Pancreas (tissue), 10 donors: ENCODE results near the gene NLRP1. TPM values are rescaled to one million over a fixed set of nuclear protein-coding genes. Genes with fewer than 3 reads are reported as not detected.

ENCODE experiments used
- ATAC-seq, 4 donors: fragments of 200-7000 bp; cut with Tn5 transposase; one replicate each; pipeline versions ENCODE4 v1.8.0 to v1.9.1; 2020; ENCODE audit warnings: mild to moderate bottlenecking in 4 of 4, moderate library complexity in 4 of 4
- DNase-seq, 6 donors: peaks; one replicate each; pipeline ENCODE4 v3.0.0-alpha.2; 2020
- FAIRE-seq: peaks from 2 replicates; lab custom pipeline; 2012; peaks lifted over from hg19 to GRCh38; lab: Jason Lieb, UNC
- H3K27ac ChIP-seq, 4 donors: fragments of 200-600 bp; sonication (generic); 1 replicate in 3 of 4; 2 replicates in 1 of 4; pipeline versions ENCODE4 v1.5.0 to v1.8.0; 2020
- H3K27me3 ChIP-seq, 4 donors: fragments of 200-600 bp; one replicate each; pipeline ENCODE4 v1.8.0; 2021
- H3K36me3 ChIP-seq, 3 donors: fragments of 200-600 bp; sonication (generic) in 1 of 3; one replicate each; pipeline versions ENCODE4 v1.5.0 to v1.8.0; 2020 to 2021
- H3K4me1 ChIP-seq, 3 donors: fragments of 200-600 bp; one replicate each; pipeline ENCODE4 v1.8.0; 2021
- H3K4me3 ChIP-seq, 4 donors: fragments of 200-600 bp; sonication (generic) in 2 of 4; one replicate each; pipeline versions ENCODE4 v1.5.0 to v1.8.0; 2020 to 2021
- H3K9me3 ChIP-seq, 4 donors: fragments of 200-600 bp; one replicate each; pipeline ENCODE4 v1.8.0; 2021
- CTCF ChIP-seq, 4 donors: fragments of 200-600 bp; sonication (generic) in 3 of 4; IDR thresholded peaks; one replicate each; pipeline versions ENCODE4 v1.5.0 to v1.8.0; 2021; ENCODE audit warnings: antibody characterized with exemption in 4 of 4
- whole genome bisulfite sequencing, 2 donors: extraction: QIAGEN DNeasy Blood & Tissue Kit; methylation state at CpG; one replicate each; pipeline ENCODE4 v1.1.7; 2013; 5-methylcytosine and 5-hydroxymethylcytosine counted together
- intact Hi-C, 3 donors: fragments of 100-400 bp; cut with DNase I; formaldehyde crosslinking; loops; one replicate each; pipeline versions ENCODE4 v1.11.1 to v1.14.2; 2022
- polyA plus RNA-seq, 2 donors: library from polyadenylated mRNA; stranded (reverse); fragments of 200-250 nt; gene quantifications; one replicate each; pipeline ENCODE4 v1.2.3, GENCODE V29; 2013
- total RNA-seq, 6 donors: library from RNA; stranded (reverse); fragmentation: NEBNext Ultra II Directional in 4 of 6; extraction: Animal tissue kit (Norgen Biotek cat#: 25700) in 4 of 6; gene quantifications; one replicate each; pipeline versions ENCODE4 v1.2.1 to v1.2.4, GENCODE V29; 2021 to 2023
- donor health status: healthy with polysubstance abuse.
- donor health status: DM: no; HTN: no; CAD: no; lungs with moderate emphysema.
- donor health status: DM: no; HTN: no; CAD: no.
- donor health status: control.
- donor health status: control.
- donor health status: Bipolar disorder and iron deficiency.
- donor health status: DM: yes; HTN: yes; CAD: no.
- donor health status: DM: no; HTN: no; CAD: no.
- donor health status: DM: no; HTN: no; CAD: no.
- donor health status: DM: yes; HTN: yes; CAD: no.

NLRP1 gene
- total and polyA plus RNA-seq, 8 donors: 2.0 to 83.2 (median 11.1) TPM

DNA sequence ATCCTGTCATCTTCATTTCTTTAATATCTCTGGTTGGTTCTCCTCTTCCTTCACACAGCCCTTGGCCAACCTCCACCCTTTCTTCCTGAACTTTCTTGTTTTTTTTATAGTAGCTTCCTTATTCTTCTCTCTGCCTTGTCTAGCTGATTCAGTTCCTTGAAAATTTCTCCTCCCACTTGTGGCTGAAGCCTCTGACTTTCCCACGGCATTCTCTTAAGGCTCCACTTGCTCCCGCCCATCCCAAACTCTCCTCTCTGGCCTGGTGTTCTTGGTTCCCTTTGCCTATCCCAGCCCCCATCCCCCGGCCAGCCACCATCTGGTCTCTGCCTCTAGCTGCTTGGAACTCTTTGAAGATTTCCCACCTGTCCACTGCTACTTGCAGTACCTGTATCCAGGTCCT is 29.1 kb downstream of the NLRP1 start:
- WGBS, 2 donors: 45 to 60% methylated on average over 3 of the region's 3 CpGs
- ATAC-seq (no peak), DNase-seq (no peak), FAIRE-seq (no peak)
- Histone ChIP-seq H3K9me3 (no peaks in the 10 kb centered on the region), H3K27ac (no peak overlapping the region), H3K4me1 (no peaks in the 10 kb centered on the region), H3K27me3 (no peaks in the 10 kb centered on the region), H3K4me3 (no peak overlapping the region), H3K36me3 (no peaks in the 10 kb centered on the region)
- intact Hi-C loops: no loop called here
- TF ChIP-seq CTCF (IDR thresholded peaks at IDR 0.05): no peak

DNA sequence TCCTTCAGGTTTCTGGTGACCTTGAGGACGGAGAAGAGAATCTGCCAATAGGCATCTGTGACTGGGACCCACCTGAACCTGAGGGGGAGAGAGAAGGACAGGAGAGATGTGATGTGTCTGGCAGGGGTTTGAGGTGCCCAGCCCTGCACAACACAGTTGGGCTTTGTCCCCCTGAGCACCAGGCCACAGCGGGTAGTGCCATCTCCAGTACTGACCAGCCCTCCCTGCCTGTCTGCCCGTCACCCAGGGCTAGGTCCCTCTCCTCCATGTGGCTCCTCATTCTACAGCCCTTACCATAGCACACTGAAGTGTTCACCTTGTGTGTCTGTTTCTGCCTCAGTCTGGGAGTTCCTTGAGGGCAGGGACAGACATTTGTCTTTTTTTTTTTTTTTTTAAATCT is 30.8 kb downstream of the NLRP1 start:
- H3K4me3 ChIP-seq: no peak overlapping the region
- H3K36me3 ChIP-seq: no peaks in the 10 kb centered on the region
- WGBS, 2 donors: 30 to 83% methylated on average over 3 of the region's 3 CpGs
- DNase-seq (no peak), FAIRE-seq (no peak), ATAC-seq (no peak)
- no peaks in the 10 kb centered on the region for H3K4me1 ChIP-seq
- no peaks in the 10 kb centered on the region for H3K27me3 ChIP-seq
- no peak for TF ChIP-seq CTCF (IDR thresholded peaks at IDR 0.05)
- H3K27ac ChIP-seq: no peak overlapping the region
- intact Hi-C loops: no loop called here
- no peaks in the 10 kb centered on the region for H3K9me3 ChIP-seq

- Histone ChIP-seq H3K4me3 (no peak overlapping the region), H3K36me3 (no peaks in the 10 kb centered on the region), H3K27ac (no peak overlapping the region), H3K27me3 (no peaks in the 10 kb centered on the region), H3K9me3 (no peaks in the 10 kb centered on the region), H3K4me1 (no peaks in the 10 kb centered on the region)
- ATAC-seq (no peak), DNase-seq (no peak), FAIRE-seq (no peak)
- no peak for TF ChIP-seq CTCF (IDR thresholded peaks at IDR 0.05)
- intact Hi-C loops: no loop called here
These were observed 31.5 kb downstream of the NLRP1 start for GRCh38 chr17:5552841-5553240.

DNA sequence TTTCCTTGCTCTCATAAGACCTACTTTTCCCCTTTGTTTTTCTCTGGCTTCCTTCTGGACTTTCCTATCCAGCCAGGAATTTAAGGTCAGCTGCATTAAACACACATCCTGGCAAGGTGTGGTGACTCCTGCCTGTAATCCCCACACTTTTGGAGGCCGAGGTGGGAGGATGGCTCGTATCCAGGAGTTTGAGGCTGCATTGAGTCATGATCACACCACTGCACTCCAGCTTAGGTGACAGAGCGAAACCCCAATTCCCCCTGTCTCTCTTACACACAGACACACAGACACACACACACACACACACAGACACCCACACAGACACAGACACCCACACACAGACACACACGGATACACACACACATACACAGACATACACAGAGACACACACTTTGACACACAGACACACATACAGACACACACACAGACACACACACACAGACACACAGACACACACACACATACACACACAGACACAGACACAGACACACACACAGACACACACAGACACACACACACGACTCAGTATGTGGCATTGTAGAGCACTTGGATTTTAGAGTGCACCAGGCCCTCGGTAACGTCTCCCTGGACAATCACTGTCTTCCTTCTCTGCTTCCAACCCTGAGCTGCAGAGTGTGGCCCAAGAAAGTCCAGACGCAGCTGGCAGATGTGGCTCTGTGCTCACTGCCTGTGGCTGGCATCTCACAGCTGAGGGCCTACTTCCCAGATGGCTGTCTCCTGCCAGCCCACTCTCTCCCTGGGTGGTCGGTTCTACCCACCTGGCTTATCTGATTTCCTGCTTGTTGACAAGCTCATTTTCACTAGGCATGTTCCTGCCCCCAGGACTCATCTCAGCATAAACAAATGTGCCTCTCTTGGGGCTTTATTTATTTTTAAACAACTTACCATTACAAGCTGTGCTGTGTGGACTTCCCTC is 39.0 kb downstream of the NLRP1 start:
- H3K27me3 ChIP-seq: no peaks in the 10 kb centered on the region
- FAIRE-seq: no peak
- no peak overlapping the region for H3K4me3 ChIP-seq
- WGBS, 2 donors: 62 to 73% methylated on average over 9 of the region's 9 CpGs
- intact Hi-C loops: no loop called here
- no peaks in the 10 kb centered on the region for H3K4me1 ChIP-seq
- TF ChIP-seq CTCF (IDR thresholded peaks at IDR 0.05): no peak
- no peaks in the 10 kb centered on the region for H3K9me3 ChIP-seq
- ATAC-seq: no peak
- no peaks in the 10 kb centered on the region for H3K36me3 ChIP-seq
- H3K27ac ChIP-seq: no peak overlapping the region
- DNase-seq: no peak

DNA sequence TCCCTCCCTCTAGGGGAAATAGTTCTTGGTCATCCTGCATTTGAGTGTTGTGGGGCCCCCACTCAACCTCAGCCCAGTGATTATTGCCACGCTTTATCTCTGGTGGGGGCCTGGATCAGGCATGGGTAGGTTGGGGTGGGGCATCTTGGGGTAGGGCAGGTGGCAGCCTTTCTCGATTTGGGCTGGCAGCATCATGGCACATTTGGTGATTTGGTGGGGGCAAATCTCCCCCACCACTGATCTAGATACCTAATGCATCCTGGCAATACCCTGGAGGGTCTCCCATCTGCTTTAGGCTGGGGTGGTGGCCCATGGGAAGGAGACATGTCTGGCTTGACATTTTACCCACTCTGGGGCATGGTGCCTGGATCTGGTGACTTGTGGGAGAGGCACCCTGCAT is 40.2 kb downstream of the NLRP1 start:
- WGBS, 2 donors: 55 to 59% methylated on average over 2 of the region's 2 CpGs
- H3K4me1 ChIP-seq: no peaks in the 10 kb centered on the region
- H3K27ac ChIP-seq: no peak overlapping the region
- intact Hi-C loops: no loop called here
- no peak overlapping the region for H3K4me3 ChIP-seq
- no peak for FAIRE-seq
- H3K36me3 ChIP-seq: no peaks in the 10 kb centered on the region
- no peaks in the 10 kb centered on the region for H3K27me3 ChIP-seq
- H3K9me3 ChIP-seq: no peaks in the 10 kb centered on the region
- DNase-seq: no peak
- TF ChIP-seq CTCF (IDR thresholded peaks at IDR 0.05): no peak
- ATAC-seq: no peak
